ENCODE results near the gene P4HTM.

- TF ChIP-seq CTCF (IDR thresholded peaks at IDR 0.05) (no peak), ZFX (IDR thresholded peaks at IDR 0.05; ENCODE audit: borderline replicate concordance) (no peak)
Observed at GRCh38 chr3:48991851-48992545, 2.0 kb downstream of the P4HTM start.

All from 22Rv1 (cell line).